WTC11 (cell line): ENCODE results near the gene CRY2. TPM values are rescaled to one million over a fixed set of nuclear protein-coding genes. Genes with fewer than 3 reads are reported as not detected.

Experiments
- ATAC-seq: fragments of 200-7000 bp; cut with Tn5 transposase; 2 replicates; pipeline ENCODE4 v1.10.0; 2021; ENCODE audit warnings: mild to moderate bottlenecking, moderate library complexity
- CTCF ChIA-PET: fragments of 300-600 bp; sonication (Branson Sonifier 250); formaldehyde crosslinking; loops from one replicate; lab custom pipeline; 2021; ENCODE audit warnings: antibody characterized with exemption; lab: Charles Lee
- POLR2A ChIA-PET: fragments of 350-600 bp; sonication (Branson Sonifier 250); formaldehyde crosslinking; loops from one replicate; lab custom pipeline; 2021; ENCODE audit warnings: antibody characterized with exemption; lab: Charles Lee
- DNase-seq: peaks from one replicate; pipeline ENCODE4 v3.0.0; 2021; ENCODE audit warnings: low spot score
- H3K27ac Mint-ChIP-seq: 2 replicates; pipeline ENCODE4 v1.8.0; 2021; ENCODE audit warnings: mixed read lengths
- H3K27me3 Mint-ChIP-seq: 2 replicates; pipeline ENCODE4 v1.8.0; 2021; ENCODE audit warnings: low read depth, mild to moderate bottlenecking, moderate library complexity, mixed read lengths
- H3K36me3 Mint-ChIP-seq: 2 replicates; pipeline ENCODE4 v1.8.0; 2021; ENCODE audit warnings: mixed read lengths
- H3K4me1 Mint-ChIP-seq: 2 replicates; pipeline ENCODE4 v1.8.0; 2022; ENCODE audit warnings: mixed read lengths
- H3K4me3 Mint-ChIP-seq: 2 replicates; pipeline ENCODE4 v1.8.0; 2021; ENCODE audit warnings: mild to moderate bottlenecking, moderate library complexity, mixed read lengths
- H3K9me3 Mint-ChIP-seq: 2 replicates; pipeline ENCODE4 v1.8.0; 2021; ENCODE audit warnings: mixed read lengths
- ATF2 ChIP-seq: sonication (generic); formaldehyde crosslinking; IDR thresholded peaks from 2 replicates; pipeline ENCODE4 v1.8.1; 2022; ENCODE audit warnings: low read depth, missing genetic modification reagents, borderline replicate concordance
- CBFB ChIP-seq: sonication (generic); formaldehyde crosslinking; IDR thresholded peaks from 2 replicates; pipeline ENCODE4 v1.8.1; 2022; ENCODE audit warnings: mild to moderate bottlenecking, low read depth, missing genetic modification reagents
- ESRRA ChIP-seq: sonication (generic); formaldehyde crosslinking; IDR thresholded peaks from 2 replicates; pipeline ENCODE4 v1.8.1; 2022; ENCODE audit warnings: mild to moderate bottlenecking, missing genetic modification reagents, borderline replicate concordance
- NFYB ChIP-seq: sonication (generic); formaldehyde crosslinking; conservative IDR thresholded peaks from 2 replicates; pipeline ENCODE4 v1.8.0; 2022; ENCODE audit warnings: low read depth, missing genetic modification reagents
- NR1H2 ChIP-seq: sonication (generic); formaldehyde crosslinking; IDR thresholded peaks from 2 replicates; pipeline ENCODE4 v1.9.0; 2021; ENCODE audit warnings: mild to moderate bottlenecking, moderate library complexity, missing genetic modification reagents
- PRRX2 ChIP-seq: fragments of 250-450 bp; sonication (Bioruptor Pico); IDR thresholded peaks from 2 replicates; pipeline ENCODE4 v1.8.0; 2021; ENCODE audit warnings: mild to moderate bottlenecking
- RORB ChIP-seq: fragments of 250-450 bp; sonication (Bioruptor Pico); IDR thresholded peaks from 2 replicates; pipeline ENCODE4 v1.9.0; 2021; ENCODE audit warnings: mild to moderate bottlenecking
- SMAD4 ChIP-seq: sonication (generic); formaldehyde crosslinking; IDR thresholded peaks from 2 replicates; pipeline ENCODE4 v1.8.0; 2022; ENCODE audit warnings: mild to moderate bottlenecking, missing genetic modification reagents
- TP53 ChIP-seq: sonication (generic); formaldehyde crosslinking; IDR thresholded peaks from 2 replicates; pipeline ENCODE4 v1.8.1; 2023; ENCODE audit warnings: mild to moderate bottlenecking, missing genetic modification reagents
- ZNF263 ChIP-seq: sonication (generic); formaldehyde crosslinking; IDR thresholded peaks from 2 replicates; pipeline ENCODE4 v1.8.1; 2022; ENCODE audit warnings: low read depth, mild to moderate bottlenecking, moderate library complexity, missing genetic modification reagents
- ZNF423 ChIP-seq: fragments of 250-450 bp; sonication (Bioruptor Pico); IDR thresholded peaks from 2 replicates; pipeline ENCODE4 v2.1.2; 2022; ENCODE audit warnings: mild to moderate bottlenecking, moderate library complexity
- ZNF671 ChIP-seq: fragments of 250-450 bp; sonication (Bioruptor Pico); IDR thresholded peaks from 2 replicates; pipeline ENCODE4 v1.8.0; 2021; ENCODE audit warnings: mild to moderate bottlenecking
- total RNA-seq: library from RNA; stranded (reverse); gene quantifications from 3 replicates; pipeline ENCODE4 v1.2.3, GENCODE V29; 2021
- TF ChIP-seq, protein P1 (sequence below): sonication (generic); formaldehyde crosslinking; IDR thresholded peaks from 2 replicates; pipeline ENCODE4 v1.8.1; 2022; ENCODE audit warnings: missing genetic modification reagents, borderline replicate concordance
- TF ChIP-seq, protein P2 (sequence below): fragments of 250-450 bp; sonication (Bioruptor Pico); IDR thresholded peaks from 2 replicates; pipeline ENCODE4 v1.9.0; 2021; ENCODE audit warnings: mild to moderate bottlenecking, borderline replicate concordance
- TF ChIP-seq, protein P3 (sequence below): sonication (generic); formaldehyde crosslinking; IDR thresholded peaks from 2 replicates; pipeline ENCODE4 v1.8.0; 2023; ENCODE audit warnings: missing genetic modification reagents, mild to moderate bottlenecking, borderline replicate concordance

Gene CRY2
- total RNA-seq, 1 experiment from 2014 or later, result 18.3 TPM

GRCh38 chr11:45918962-45919675 lies 71.8 kb downstream of the CRY2 start:
- ATAC-seq, result no peak
- no peaks in the 10 kb centered on the region for H3K9me3 Mint-ChIP-seq
- no peak for TF ChIP-seq ATF2 (CRISPR knock-in tag)
- TF ChIP-seq, protein P1, sequence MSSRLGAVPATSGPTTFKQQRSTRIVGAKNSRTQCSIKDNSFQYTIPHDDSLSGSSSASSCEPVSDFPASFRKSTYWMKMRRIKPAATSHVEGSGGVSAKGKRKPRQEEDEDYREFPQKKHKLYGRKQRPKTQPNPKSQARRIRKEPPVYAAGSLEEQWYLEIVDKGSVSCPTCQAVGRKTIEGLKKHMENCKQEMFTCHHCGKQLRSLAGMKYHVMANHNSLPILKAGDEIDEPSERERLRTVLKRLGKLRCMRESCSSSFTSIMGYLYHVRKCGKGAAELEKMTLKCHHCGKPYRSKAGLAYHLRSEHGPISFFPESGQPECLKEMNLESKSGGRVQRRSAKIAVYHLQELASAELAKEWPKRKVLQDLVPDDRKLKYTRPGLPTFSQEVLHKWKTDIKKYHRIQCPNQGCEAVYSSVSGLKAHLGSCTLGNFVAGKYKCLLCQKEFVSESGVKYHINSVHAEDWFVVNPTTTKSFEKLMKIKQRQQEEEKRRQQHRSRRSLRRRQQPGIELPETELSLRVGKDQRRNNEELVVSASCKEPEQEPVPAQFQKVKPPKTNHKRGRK (CRISPR knock-in tag), result no peak
- TF ChIP-seq, protein P2, sequence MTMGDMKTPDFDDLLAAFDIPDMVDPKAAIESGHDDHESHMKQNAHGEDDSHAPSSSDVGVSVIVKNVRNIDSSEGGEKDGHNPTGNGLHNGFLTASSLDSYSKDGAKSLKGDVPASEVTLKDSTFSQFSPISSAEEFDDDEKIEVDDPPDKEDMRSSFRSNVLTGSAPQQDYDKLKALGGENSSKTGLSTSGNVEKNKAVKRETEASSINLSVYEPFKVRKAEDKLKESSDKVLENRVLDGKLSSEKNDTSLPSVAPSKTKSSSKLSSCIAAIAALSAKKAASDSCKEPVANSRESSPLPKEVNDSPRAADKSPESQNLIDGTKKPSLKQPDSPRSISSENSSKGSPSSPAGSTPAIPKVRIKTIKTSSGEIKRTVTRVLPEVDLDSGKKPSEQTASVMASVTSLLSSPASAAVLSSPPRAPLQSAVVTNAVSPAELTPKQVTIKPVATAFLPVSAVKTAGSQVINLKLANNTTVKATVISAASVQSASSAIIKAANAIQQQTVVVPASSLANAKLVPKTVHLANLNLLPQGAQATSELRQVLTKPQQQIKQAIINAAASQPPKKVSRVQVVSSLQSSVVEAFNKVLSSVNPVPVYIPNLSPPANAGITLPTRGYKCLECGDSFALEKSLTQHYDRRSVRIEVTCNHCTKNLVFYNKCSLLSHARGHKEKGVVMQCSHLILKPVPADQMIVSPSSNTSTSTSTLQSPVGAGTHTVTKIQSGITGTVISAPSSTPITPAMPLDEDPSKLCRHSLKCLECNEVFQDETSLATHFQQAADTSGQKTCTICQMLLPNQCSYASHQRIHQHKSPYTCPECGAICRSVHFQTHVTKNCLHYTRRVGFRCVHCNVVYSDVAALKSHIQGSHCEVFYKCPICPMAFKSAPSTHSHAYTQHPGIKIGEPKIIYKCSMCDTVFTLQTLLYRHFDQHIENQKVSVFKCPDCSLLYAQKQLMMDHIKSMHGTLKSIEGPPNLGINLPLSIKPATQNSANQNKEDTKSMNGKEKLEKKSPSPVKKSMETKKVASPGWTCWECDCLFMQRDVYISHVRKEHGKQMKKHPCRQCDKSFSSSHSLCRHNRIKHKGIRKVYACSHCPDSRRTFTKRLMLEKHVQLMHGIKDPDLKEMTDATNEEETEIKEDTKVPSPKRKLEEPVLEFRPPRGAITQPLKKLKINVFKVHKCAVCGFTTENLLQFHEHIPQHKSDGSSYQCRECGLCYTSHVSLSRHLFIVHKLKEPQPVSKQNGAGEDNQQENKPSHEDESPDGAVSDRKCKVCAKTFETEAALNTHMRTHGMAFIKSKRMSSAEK (CRISPR knock-in tag), result no peak
- no peak for TF ChIP-seq NR1H2 (CRISPR knock-in tag)
- TF ChIP-seq TP53 (CRISPR knock-in tag), result no peak
- ChIA-PET CTCF (no interaction called here), POLR2A (interaction anchor here (0.8 to 1.6 kb wide), 2 partner anchors 23 to 64 kb away, joined by 3 to 8 read pairs; no protein-coding TSS in a partner anchor)
- H3K4me3 Mint-ChIP-seq, result peak overlapping the region; percentile 93
- H3K27me3 Mint-ChIP-seq, result peaks cover 2% of the 10 kb centered on the region; the same call in 1 of the 2 replicates
- peaks cover 34% of the 10 kb centered on the region for H3K4me1 Mint-ChIP-seq
- no peak for DNase-seq
- no peak overlapping the region; the same call in 1 of the 2 replicates for H3K27ac Mint-ChIP-seq
- peaks cover 2% of the 10 kb centered on the region; the same call in 1 of the 2 replicates for H3K36me3 Mint-ChIP-seq

DNA sequence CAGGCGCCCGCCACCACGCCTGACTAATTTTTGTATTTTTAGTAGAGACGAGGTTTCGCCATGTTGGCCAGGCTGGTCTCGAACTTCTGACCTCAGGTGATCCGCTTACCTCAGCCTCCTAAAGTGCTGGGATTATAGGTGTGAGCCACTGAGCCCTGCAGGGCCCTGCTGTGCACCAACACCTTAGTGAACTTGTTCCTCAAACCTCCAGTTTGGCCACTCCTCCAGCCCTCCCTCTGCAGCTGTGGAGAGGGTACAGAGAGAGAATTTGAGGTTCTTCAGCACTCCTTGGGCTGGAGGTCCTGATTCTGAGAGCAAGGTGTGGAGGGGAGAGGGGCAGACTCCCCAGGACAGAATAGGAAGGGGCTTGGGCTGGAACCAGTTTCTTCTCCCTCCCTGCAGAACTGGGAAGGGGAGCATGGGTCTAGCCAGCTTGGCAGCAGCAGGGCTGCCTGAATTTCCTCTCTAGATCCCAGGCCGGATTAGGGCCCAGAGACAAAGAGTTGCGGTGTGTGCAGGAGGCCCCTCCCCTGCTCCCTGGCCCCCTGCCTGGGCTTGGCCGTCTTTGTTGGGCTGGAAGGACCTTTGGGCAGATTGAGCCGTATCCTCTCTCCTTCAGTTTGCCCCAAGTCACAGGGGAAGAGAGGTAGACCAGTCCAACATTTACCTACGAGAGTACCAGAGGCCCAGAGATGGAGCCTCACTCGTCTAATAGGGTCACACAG lies 72.7 kb downstream of the CRY2 start:
- ChIA-PET CTCF (interaction anchor here (1.7 kb wide), 1 partner anchor 82 kb away, joined by 3 read pairs; no protein-coding TSS in a partner anchor), POLR2A (interaction anchor here (0.8 to 1.0 kb wide), 2 partner anchors 39 to 63 kb away, joined by 3 read pairs; no protein-coding TSS in a partner anchor)
- Mint-ChIP-seq H3K27ac (0 out of 2 replicates have a peak overlapping the region, but pooled peaks have one; percentile 49), H3K36me3 (peaks cover 5% of the 10 kb centered on the region; the same call in 1 of the 2 replicates), H3K4me3 (peak overlapping the region; percentile 39), H3K27me3 (peaks cover 2% of the 10 kb centered on the region; the same call in 1 of the 2 replicates), H3K9me3 (no peaks in the 10 kb centered on the region), H3K4me1 (peaks cover 39% of the 10 kb centered on the region)
- DNase-seq (no peak), ATAC-seq (no peak)
- TF ChIP-seq PRRX2 (CRISPR knock-in tag) (no peak), ESRRA (CRISPR knock-in tag) (no peak), ZNF423 (no peak), RORB (CRISPR knock-in tag) (no peak), ATF2 (CRISPR knock-in tag) (no peak), SMAD4 (CRISPR knock-in tag) (no peak), ZNF671 (CRISPR knock-in tag) (no peak), CBFB (CRISPR knock-in tag) (no peak), ZNF263 (no peak), NFYB (no peak)
- TF ChIP-seq, protein P3, sequence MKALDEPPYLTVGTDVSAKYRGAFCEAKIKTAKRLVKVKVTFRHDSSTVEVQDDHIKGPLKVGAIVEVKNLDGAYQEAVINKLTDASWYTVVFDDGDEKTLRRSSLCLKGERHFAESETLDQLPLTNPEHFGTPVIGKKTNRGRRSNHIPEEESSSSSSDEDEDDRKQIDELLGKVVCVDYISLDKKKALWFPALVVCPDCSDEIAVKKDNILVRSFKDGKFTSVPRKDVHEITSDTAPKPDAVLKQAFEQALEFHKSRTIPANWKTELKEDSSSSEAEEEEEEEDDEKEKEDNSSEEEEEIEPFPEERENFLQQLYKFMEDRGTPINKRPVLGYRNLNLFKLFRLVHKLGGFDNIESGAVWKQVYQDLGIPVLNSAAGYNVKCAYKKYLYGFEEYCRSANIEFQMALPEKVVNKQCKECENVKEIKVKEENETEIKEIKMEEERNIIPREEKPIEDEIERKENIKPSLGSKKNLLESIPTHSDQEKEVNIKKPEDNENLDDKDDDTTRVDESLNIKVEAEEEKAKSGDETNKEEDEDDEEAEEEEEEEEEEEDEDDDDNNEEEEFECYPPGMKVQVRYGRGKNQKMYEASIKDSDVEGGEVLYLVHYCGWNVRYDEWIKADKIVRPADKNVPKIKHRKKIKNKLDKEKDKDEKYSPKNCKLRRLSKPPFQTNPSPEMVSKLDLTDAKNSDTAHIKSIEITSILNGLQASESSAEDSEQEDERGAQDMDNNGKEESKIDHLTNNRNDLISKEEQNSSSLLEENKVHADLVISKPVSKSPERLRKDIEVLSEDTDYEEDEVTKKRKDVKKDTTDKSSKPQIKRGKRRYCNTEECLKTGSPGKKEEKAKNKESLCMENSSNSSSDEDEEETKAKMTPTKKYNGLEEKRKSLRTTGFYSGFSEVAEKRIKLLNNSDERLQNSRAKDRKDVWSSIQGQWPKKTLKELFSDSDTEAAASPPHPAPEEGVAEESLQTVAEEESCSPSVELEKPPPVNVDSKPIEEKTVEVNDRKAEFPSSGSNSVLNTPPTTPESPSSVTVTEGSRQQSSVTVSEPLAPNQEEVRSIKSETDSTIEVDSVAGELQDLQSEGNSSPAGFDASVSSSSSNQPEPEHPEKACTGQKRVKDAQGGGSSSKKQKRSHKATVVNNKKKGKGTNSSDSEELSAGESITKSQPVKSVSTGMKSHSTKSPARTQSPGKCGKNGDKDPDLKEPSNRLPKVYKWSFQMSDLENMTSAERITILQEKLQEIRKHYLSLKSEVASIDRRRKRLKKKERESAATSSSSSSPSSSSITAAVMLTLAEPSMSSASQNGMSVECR (CRISPR knock-in tag), result no peak
